Liver (tissue), 9 donors: ENCODE data around the gene EDDM13. TPM values are rescaled to one million over a fixed set of nuclear protein-coding genes. Genes with fewer than 3 reads are reported as not detected.

ENCODE experiments used
- DNase-seq: peaks from one replicate; pipeline ENCODE4 v3.0.0-alpha.2; 2017; ENCODE audit warnings: low spot score
- H3K27ac ChIP-seq, 2 donors: one replicate each; pipeline ENCODE4 v1.7.0; 2013; ENCODE audit warnings: inconsistent platforms in 2 of 2, low read length in 2 of 2, control low read depth in 1 of 2, low read depth in 1 of 2, mild to moderate bottlenecking in 1 of 2
- H3K27me3 ChIP-seq, 4 donors: one replicate each; pipeline versions ENCODE4 v1.6.1 to v1.7.0; 2013; ENCODE audit warnings: low read length in 3 of 4, inconsistent platforms in 1 of 4, mild to moderate bottlenecking in 1 of 4, moderate library complexity in 1 of 4; ENCODE audit not compliant: control insufficient read depth in 4 of 4, insufficient read depth in 4 of 4
- H3K36me3 ChIP-seq, 4 donors: one replicate each; pipeline versions ENCODE4 v1.6.1 to v1.7.0; 2013; ENCODE audit warnings: low read length in 3 of 4, mild to moderate bottlenecking in 3 of 4, low read depth in 1 of 4, moderate library complexity in 1 of 4; ENCODE audit not compliant: control insufficient read depth in 4 of 4, insufficient read depth in 3 of 4
- H3K4me1 ChIP-seq, 4 donors: one replicate each; pipeline versions ENCODE4 v1.6.1 to v1.7.0; 2013; ENCODE audit warnings: low read length in 3 of 4, mild to moderate bottlenecking in 3 of 4, moderate library complexity in 1 of 4; ENCODE audit not compliant: control insufficient read depth in 4 of 4, insufficient read depth in 4 of 4
- H3K4me3 ChIP-seq, 3 donors: one replicate each; pipeline versions ENCODE4 v1.6.1 to v1.7.0; 2013; ENCODE audit warnings: low read length in 3 of 3, control low read depth in 1 of 3, low read depth in 1 of 3, mild to moderate bottlenecking in 1 of 3
- H3K9ac ChIP-seq, 2 donors: one replicate each; pipeline ENCODE4 v1.7.0; 2013; ENCODE audit warnings: low read length in 2 of 2, mild to moderate bottlenecking in 2 of 2, moderate library complexity in 2 of 2, control low read depth in 1 of 2, low read depth in 1 of 2
- H3K9me3 ChIP-seq, 4 donors: one replicate each; pipeline versions ENCODE4 v1.6.1 to v1.7.0; 2013; ENCODE audit warnings: low read length in 3 of 4; ENCODE audit not compliant: control insufficient read depth in 4 of 4
- EGR1 ChIP-seq, 2 donors: IDR thresholded peaks; 2 replicates each; pipeline ENCODE4 v1.6.1; 2016 to 2018; ENCODE audit warnings: antibody characterized with exemption in 2 of 2, low read depth in 2 of 2
- FOXA2 ChIP-seq: IDR thresholded peaks from 2 replicates; pipeline ENCODE4 v1.6.1; 2016; ENCODE audit warnings: antibody characterized with exemption
- GABPA ChIP-seq, 2 donors: IDR thresholded peaks in 1 of 2; conservative IDR thresholded peaks in 1 of 2; 2 replicates each; pipeline ENCODE4 v1.6.1; 2016; ENCODE audit warnings: antibody characterized with exemption in 2 of 2, mild to moderate bottlenecking in 1 of 2, moderate library complexity in 1 of 2
- HNF4A ChIP-seq, 2 donors: conservative IDR thresholded peaks; 2 replicates each; pipeline ENCODE4 v1.6.1; 2016; ENCODE audit warnings: antibody characterized with exemption in 2 of 2, mild to moderate bottlenecking in 2 of 2
- HNF4G ChIP-seq: IDR thresholded peaks from 2 replicates; pipeline ENCODE4 v1.6.1; 2016; ENCODE audit warnings: antibody characterized with exemption
- JUND ChIP-seq, 2 donors: IDR thresholded peaks; 2 replicates each; pipeline ENCODE4 v1.6.1; 2016; ENCODE audit warnings: antibody characterized with exemption in 2 of 2
- NR2F2 ChIP-seq: IDR thresholded peaks from 2 replicates; pipeline ENCODE4 v1.6.1; 2016; ENCODE audit warnings: antibody characterized with exemption
- RXRA ChIP-seq, 2 donors: IDR thresholded peaks; 2 replicates each; pipeline ENCODE4 v1.6.1; 2017 to 2018; ENCODE audit warnings: antibody characterized with exemption in 2 of 2, mild to moderate bottlenecking in 1 of 2
- TAF1 ChIP-seq: conservative IDR thresholded peaks from 2 replicates; pipeline ENCODE4 v1.6.1; 2016; ENCODE audit warnings: antibody characterized with exemption, mild to moderate bottlenecking
- WGBS: extraction: QIAGEN DNeasy Blood & Tissue Kit; methylation state at CpG from one replicate; pipeline ENCODE4 v1.1.7; 2013; 5-methylcytosine and 5-hydroxymethylcytosine counted together
- polyA plus RNA-seq, 2 donors: library from polyadenylated mRNA; stranded (reverse) in 1 of 2; unstranded in 1 of 2; fragments of 200-250 nt in 1 of 2; fragments of >200 nt in 1 of 2; fragmentation: Nextera tagmentation in 1 of 2; extraction: Ambion mirVana in 1 of 2; gene quantifications; one replicate each; pipeline versions ENCODE4 v1.2.1 to v1.2.3, GENCODE V29; 2013 to 2015
- total RNA-seq, 2 donors: library from RNA; depleted of rRNA; stranded (reverse); fragments of >200 nt; gene quantifications; one replicate each; pipeline ENCODE4 v1.2.3, GENCODE V29; 2014
- TF ChIP-seq, protein P1 (sequence below): IDR thresholded peaks from 2 replicates; pipeline ENCODE4 v1.6.1; 2016; ENCODE audit warnings: antibody characterized with exemption, mild to moderate bottlenecking
- TF ChIP-seq, protein P2 (sequence below): IDR thresholded peaks from 2 replicates; pipeline ENCODE4 v1.6.1; 2016; ENCODE audit warnings: antibody characterized with exemption
- TF ChIP-seq, protein P3 (sequence below): IDR thresholded peaks from 2 replicates; pipeline ENCODE4 v1.6.1; 2016; ENCODE audit warnings: antibody characterized with exemption
- donor health status: healthy.
- donor health status: healthy.
- donor health status: healthy.
- donor health status: healthy.
- donor health status: healthy.

EDDM13 gene
- total and polyA plus RNA-seq, 4 donors = 0.20 TPM; not detected in 3

DNA sequence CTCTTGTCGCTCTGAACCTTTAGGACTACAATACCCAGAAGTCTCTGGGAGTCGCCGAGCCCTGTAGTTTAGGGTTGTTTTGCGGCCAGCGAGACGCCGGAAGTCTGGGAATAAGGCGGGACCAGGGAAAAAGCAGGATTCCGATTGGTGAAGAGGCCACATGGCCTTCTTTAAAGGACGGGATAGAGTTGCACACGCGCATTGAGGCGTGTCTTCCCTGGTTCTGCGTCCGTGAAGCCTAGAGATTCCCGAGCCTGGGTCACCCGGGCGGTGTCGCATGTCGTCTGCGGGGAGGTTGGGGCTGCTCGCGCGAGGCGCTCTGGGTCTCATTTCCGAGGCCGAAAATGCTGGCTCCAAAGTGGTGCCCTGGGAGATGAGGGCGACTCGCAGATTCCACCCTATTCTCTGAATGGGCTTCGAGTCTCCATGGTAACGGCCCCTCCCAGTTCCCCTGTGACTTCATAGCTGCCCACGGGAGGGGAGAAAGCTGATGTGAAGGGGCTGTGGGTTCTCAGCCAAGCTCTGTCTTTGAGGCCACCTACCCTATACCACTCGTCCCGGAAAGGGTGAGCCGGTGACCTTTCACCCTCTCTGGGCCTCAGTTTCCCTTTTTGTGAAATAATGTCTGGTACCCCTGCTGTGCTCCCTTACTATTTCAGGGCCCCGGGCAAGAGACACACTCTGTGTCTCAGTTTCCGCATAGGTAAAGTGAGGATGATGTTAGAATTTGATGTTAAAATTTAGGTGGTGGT lies 42.7 kb downstream of the EDDM13 start:
- Histone ChIP-seq H3K36me3 (peaks cover 0 to 2% (median under 1%) of the 10 kb centered on the region in 4 donors), H3K4me1 (peaks cover 2 to 19% (median 11%) of the 10 kb centered on the region in 4 donors), H3K9me3 (no peaks in the 10 kb centered on the region), H3K27ac (peak overlapping the region; percentile 90 to 99), H3K9ac (peak overlapping the region; percentile 95), H3K27me3 (no peaks in the 10 kb centered on the region), H3K4me3 (peak overlapping the region; percentile 78 to 98 (median 82))
- DNase-seq = peak; percentile 95
- WGBS = 2% methylated on average over 37 of the region's 37 CpGs
- TF ChIP-seq EGR1 (IDR thresholded peaks at IDR 0.05; ENCODE audit: low read depth in 2 of 2) (no peak), NR2F2 (no peak), JUND (IDR thresholded peaks at IDR 0.05) (no peak), GABPA (IDR thresholded peaks at IDR 0.05 in 1 of 2, conservative IDR thresholded peaks at IDR 0.05 in 1 of 2) (peak; percentile 74 to 92), FOXA2 (no peak), HNF4A (conservative IDR thresholded peaks at IDR 0.05) (no peak), TAF1 (no peak)
- TF ChIP-seq, protein P1, sequence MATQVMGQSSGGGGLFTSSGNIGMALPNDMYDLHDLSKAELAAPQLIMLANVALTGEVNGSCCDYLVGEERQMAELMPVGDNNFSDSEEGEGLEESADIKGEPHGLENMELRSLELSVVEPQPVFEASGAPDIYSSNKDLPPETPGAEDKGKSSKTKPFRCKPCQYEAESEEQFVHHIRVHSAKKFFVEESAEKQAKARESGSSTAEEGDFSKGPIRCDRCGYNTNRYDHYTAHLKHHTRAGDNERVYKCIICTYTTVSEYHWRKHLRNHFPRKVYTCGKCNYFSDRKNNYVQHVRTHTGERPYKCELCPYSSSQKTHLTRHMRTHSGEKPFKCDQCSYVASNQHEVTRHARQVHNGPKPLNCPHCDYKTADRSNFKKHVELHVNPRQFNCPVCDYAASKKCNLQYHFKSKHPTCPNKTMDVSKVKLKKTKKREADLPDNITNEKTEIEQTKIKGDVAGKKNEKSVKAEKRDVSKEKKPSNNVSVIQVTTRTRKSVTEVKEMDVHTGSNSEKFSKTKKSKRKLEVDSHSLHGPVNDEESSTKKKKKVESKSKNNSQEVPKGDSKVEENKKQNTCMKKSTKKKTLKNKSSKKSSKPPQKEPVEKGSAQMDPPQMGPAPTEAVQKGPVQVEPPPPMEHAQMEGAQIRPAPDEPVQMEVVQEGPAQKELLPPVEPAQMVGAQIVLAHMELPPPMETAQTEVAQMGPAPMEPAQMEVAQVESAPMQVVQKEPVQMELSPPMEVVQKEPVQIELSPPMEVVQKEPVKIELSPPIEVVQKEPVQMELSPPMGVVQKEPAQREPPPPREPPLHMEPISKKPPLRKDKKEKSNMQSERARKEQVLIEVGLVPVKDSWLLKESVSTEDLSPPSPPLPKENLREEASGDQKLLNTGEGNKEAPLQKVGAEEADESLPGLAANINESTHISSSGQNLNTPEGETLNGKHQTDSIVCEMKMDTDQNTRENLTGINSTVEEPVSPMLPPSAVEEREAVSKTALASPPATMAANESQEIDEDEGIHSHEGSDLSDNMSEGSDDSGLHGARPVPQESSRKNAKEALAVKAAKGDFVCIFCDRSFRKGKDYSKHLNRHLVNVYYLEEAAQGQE = no peak
- TF ChIP-seq, protein P2, sequence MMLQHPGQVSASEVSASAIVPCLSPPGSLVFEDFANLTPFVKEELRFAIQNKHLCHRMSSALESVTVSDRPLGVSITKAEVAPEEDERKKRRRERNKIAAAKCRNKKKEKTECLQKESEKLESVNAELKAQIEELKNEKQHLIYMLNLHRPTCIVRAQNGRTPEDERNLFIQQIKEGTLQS = no peak
- TF ChIP-seq, protein P3, sequence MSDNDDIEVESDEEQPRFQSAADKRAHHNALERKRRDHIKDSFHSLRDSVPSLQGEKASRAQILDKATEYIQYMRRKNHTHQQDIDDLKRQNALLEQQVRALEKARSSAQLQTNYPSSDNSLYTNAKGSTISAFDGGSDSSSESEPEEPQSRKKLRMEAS = peak; percentile 60

DNA sequence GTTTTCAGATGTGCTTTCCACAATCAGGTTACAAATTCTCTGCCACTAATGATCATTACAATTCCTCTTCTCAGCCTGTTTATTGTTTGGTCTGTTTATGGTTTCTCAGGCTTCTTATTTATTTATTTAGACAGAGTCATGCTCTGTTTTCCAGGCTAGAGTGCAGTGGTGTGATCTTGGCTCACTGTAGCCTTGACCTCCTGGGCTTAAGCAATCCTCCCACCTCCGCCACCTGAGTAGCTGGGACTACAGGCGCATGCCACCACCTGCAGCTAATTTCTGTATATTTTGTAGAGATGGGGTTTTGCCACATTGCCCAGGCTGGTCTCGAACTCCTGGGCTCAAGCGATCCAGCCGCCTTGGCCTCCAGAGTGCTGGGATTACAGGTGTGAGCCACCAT lies 44.2 kb downstream of the EDDM13 start:
- TF ChIP-seq HNF4G (no peak), RXRA (IDR thresholded peaks at IDR 0.05) (peak in 1 of 2 donors; percentile 44)
- TF ChIP-seq, protein P1 = no peak
- DNase-seq = no peak
- no peak overlapping the region for H3K27ac ChIP-seq
- H3K4me3 ChIP-seq = no peak overlapping the region
- H3K27me3 ChIP-seq = no peaks in the 10 kb centered on the region
- no peaks in the 10 kb centered on the region for H3K9me3 ChIP-seq
- 82% methylated on average over 5 of the region's 5 CpGs for WGBS
- H3K4me1 ChIP-seq = peaks cover 2 to 19% (median 11%) of the 10 kb centered on the region in 4 donors
- H3K9ac ChIP-seq = no peak overlapping the region
- peaks cover 0 to 2% (median under 1%) of the 10 kb centered on the region in 4 donors for H3K36me3 ChIP-seq
